GM23338 (cell line): Measurements from ENCODE around the gene AGPAT3. TPM values are rescaled to one million over a fixed set of nuclear protein-coding genes. Genes with fewer than 3 reads are reported as not detected.
"Not testable (repeated sequence)": the region's sequence is repeated elsewhere in the genome, so short reads cannot be mapped to it uniquely, and the experiment has no call there.

Experiments used
- ATAC-seq: fragments of 200-7000 bp; cut with Tn5 transposase; 3 replicates; pipeline ENCODE4 v1.9.1; 2020
- DNase-seq: peaks from one replicate; pipeline ENCODE4 v3.0.0-alpha.2; 2015; ENCODE audit warnings: low spot score
- H2AFZ ChIP-seq: fragments of 200-600 bp; sonication (generic); 2 replicates; pipeline ENCODE4 v1.8.0; 2016; ENCODE audit warnings: antibody characterized with exemption, mild to moderate bottlenecking, moderate library complexity
- H3F3A ChIP-seq: fragments of 200-600 bp; sonication (generic); replicated peaks from 2 replicates; pipeline ENCODE4 v1.8.0; 2017; ENCODE audit warnings: antibody characterized with exemption, mixed run types, low read depth
- H3K27ac ChIP-seq: fragments of 200-600 bp; sonication (generic); 2 replicates; pipeline ENCODE4 v1.6.1; 2016; ENCODE audit warnings: low read depth
- H3K27me3 ChIP-seq: fragments of 200-600 bp; sonication (generic); 2 replicates; pipeline ENCODE4 v1.8.0; 2016; ENCODE audit warnings: mild to moderate bottlenecking, mixed run types, moderate library complexity; ENCODE audit not compliant: insufficient read depth
- H3K36me3 ChIP-seq: fragments of 200-600 bp; sonication (generic); 2 replicates; pipeline ENCODE4 v1.8.0; 2016; ENCODE audit warnings: mild to moderate bottlenecking; ENCODE audit not compliant: insufficient read depth
- H3K4me1 ChIP-seq: fragments of 200-600 bp; sonication (generic); 2 replicates; pipeline ENCODE4 v1.8.0; 2016; ENCODE audit warnings: mild to moderate bottlenecking, moderate library complexity; ENCODE audit not compliant: insufficient read depth
- H3K4me2 ChIP-seq: fragments of 200-600 bp; sonication (generic); 2 replicates; pipeline ENCODE4 v1.7.1; 2017; ENCODE audit warnings: mixed run types
- H3K4me3 ChIP-seq: fragments of 200-600 bp; sonication (generic); 2 replicates; pipeline ENCODE4 v1.6.1; 2016; ENCODE audit warnings: mixed run types
- H3K79me2 ChIP-seq: fragments of 200-600 bp; sonication (generic); replicated peaks from 2 replicates; pipeline ENCODE4 v1.8.0; 2017; ENCODE audit warnings: mild to moderate bottlenecking; ENCODE audit not compliant: insufficient read depth
- H3K9me2 ChIP-seq: fragments of 200-600 bp; sonication (generic); 2 replicates; pipeline ENCODE4 v1.8.0; 2017; ENCODE audit not compliant: insufficient read depth
- H4K20me1 ChIP-seq: fragments of 200-600 bp; sonication (generic); replicated peaks from 2 replicates; pipeline ENCODE4 v1.8.0; 2017; ENCODE audit warnings: mild to moderate bottlenecking; ENCODE audit not compliant: insufficient read depth
- H3K27ac Mint-ChIP-seq: 2 replicates; pipeline ENCODE4 v1.8.0; 2020; ENCODE audit warnings: inconsistent platforms, mild to moderate bottlenecking, moderate library complexity, mixed read lengths
- H3K27me3 Mint-ChIP-seq: 3 replicates; pipeline ENCODE4 v1.8.0; 2022; ENCODE audit warnings: low read depth, mild to moderate bottlenecking, moderate library complexity, mixed read lengths, inconsistent platforms; ENCODE audit not compliant: insufficient read depth, poor library complexity
- H3K36me3 Mint-ChIP-seq: 3 replicates; pipeline ENCODE4 v1.8.0; 2021; ENCODE audit warnings: low read depth, mild to moderate bottlenecking, inconsistent platforms, moderate library complexity, mixed read lengths
- H3K4me1 Mint-ChIP-seq: 3 replicates; pipeline ENCODE4 v1.8.0; 2020; ENCODE audit warnings: mild to moderate bottlenecking, inconsistent platforms, mixed read lengths
- H3K4me3 Mint-ChIP-seq: 3 replicates; pipeline ENCODE4 v1.8.0; 2021; ENCODE audit warnings: moderate library complexity, mild to moderate bottlenecking, inconsistent platforms, mixed read lengths
- H3K9me3 Mint-ChIP-seq: 3 replicates; pipeline ENCODE4 v1.8.0; 2020; ENCODE audit warnings: moderate library complexity, mild to moderate bottlenecking, inconsistent platforms, mixed read lengths
- CTCF ChIP-seq, 2 experiments: fragments of 200-600 bp in 1 of 2; sonication (generic) in 1 of 2; conservative IDR thresholded peaks; 2 replicates each; pipeline versions ENCODE4 v1.5.1 to v1.6.1; 2016 to 2017; ENCODE audit warnings: antibody characterized with exemption in 2 of 2, low read depth in 2 of 2, mild to moderate bottlenecking in 2 of 2, moderate library complexity in 1 of 2
- ETS1 ChIP-seq: IDR thresholded peaks from 2 replicates; pipeline ENCODE4 v1.6.1; 2016; ENCODE audit warnings: antibody characterized with exemption
- EZH2 ChIP-seq: fragments of 200-600 bp; sonication (generic); IDR thresholded peaks from one replicate; pipeline ENCODE4 v1.8.0; 2017; ENCODE audit warnings: antibody characterized with exemption, mild to moderate bottlenecking, low read depth; ENCODE audit not compliant: unreplicated experiment
- EZH2phosphoT487 ChIP-seq: fragments of 200-600 bp; sonication (generic); IDR thresholded peaks from one replicate; pipeline ENCODE4 v1.8.1; 2018; ENCODE audit warnings: antibody characterized with exemption; ENCODE audit not compliant: unreplicated experiment
- JUNB ChIP-seq: IDR thresholded peaks from one replicate; pipeline ENCODE4 v1.6.1; 2016; ENCODE audit warnings: antibody characterized with exemption; ENCODE audit not compliant: unreplicated experiment
- STAT1 ChIP-seq: IDR thresholded peaks from one replicate; pipeline ENCODE4 v1.6.1; 2016; ENCODE audit warnings: antibody characterized with exemption; ENCODE audit not compliant: unreplicated experiment
- ZNF114 ChIP-seq: fragments of 250-450 bp; sonication (Bioruptor Pico); IDR thresholded peaks from 2 replicates; pipeline ENCODE4 v1.5.0; 2020; ENCODE audit warnings: mild to moderate bottlenecking, moderate library complexity
- ZNF331 ChIP-seq: fragments of 250-450 bp; sonication (Bioruptor Pico); IDR thresholded peaks from 2 replicates; pipeline ENCODE4 v1.5.0; 2020; ENCODE audit warnings: low read depth, mild to moderate bottlenecking, moderate library complexity
- ZNF462 ChIP-seq: fragments of 250-450 bp; sonication (Bioruptor Pico); IDR thresholded peaks from 2 replicates; pipeline ENCODE4 v1.5.0; 2020; ENCODE audit warnings: mild to moderate bottlenecking, moderate library complexity
- polyA plus RNA-seq: library from polyadenylated mRNA; unstranded; fragments of >200 nt; fragmentation: Nextera tagmentation; extraction: Ambion mirVana; gene quantifications from 2 replicates; pipeline ENCODE4 v1.2.1, GENCODE V29; 2016
- total RNA-seq: library from RNA; depleted of rRNA; stranded (reverse); fragments of >200 nt; shearing (Covaris generic); gene quantifications from 2 replicates; pipeline ENCODE4 v1.2.3, GENCODE V29; 2014

The AGPAT3 gene
- total and polyA plus RNA-seq, 2 experiments from 2014 or later = 2.1 to 6.1 TPM

- Mint-ChIP-seq H3K36me3 (peaks cover 19% of the 10 kb centered on the region), H3K9me3 (peaks cover 26% of the 10 kb centered on the region), H3K27me3 (peaks cover 17% of the 10 kb centered on the region)
- H3K4me3 ChIP-seq, H3K79me2 ChIP-seq, H3K27me3 ChIP-seq, H3K27ac ChIP-seq, H3K4me1 ChIP-seq, H3K4me2 ChIP-seq, H3F3A ChIP-seq, H4K20me1 ChIP-seq, H3K36me3 ChIP-seq, H3K4me1 Mint-ChIP-seq, H3K4me3 Mint-ChIP-seq, H3K9me2 ChIP-seq, H3K27ac Mint-ChIP-seq, ATAC-seq, DNase-seq, H2AFZ ChIP-seq: not testable (repeated sequence)
Observed at GRCh38 chr21:43822741-43823140, 42.3 kb upstream of the AGPAT3 start.

- H3K9me2 ChIP-seq = no peaks in the 10 kb centered on the region
- Mint-ChIP-seq H3K4me1 (peaks cover 6% of the 10 kb centered on the region; the same call in 2 of the 3 replicates), H3K4me3 (no peak overlapping the region), H3K9me3 (peaks cover 17% of the 10 kb centered on the region; the same call in 2 of the 3 replicates), H3K27ac (no peak overlapping the region), H3K27me3 (peaks cover 8% of the 10 kb centered on the region), H3K36me3 (peaks cover 13% of the 10 kb centered on the region; the same call in 2 of the 3 replicates)
- no peaks in the 10 kb centered on the region for H3F3A ChIP-seq
- no peak overlapping the region for H2AFZ ChIP-seq
- no peak overlapping the region for H3K4me3 ChIP-seq
- H3K4me1 ChIP-seq = 0 out of 2 replicates have a peak, but pooled peaks cover 5% of the 10 kb centered on the region
- no peaks in the 10 kb centered on the region for H3K27me3 ChIP-seq
- DNase-seq (no peak), ATAC-seq (no peak)
- H3K4me2 ChIP-seq = no peak overlapping the region
- H3K27ac ChIP-seq = no peak overlapping the region
- H4K20me1 ChIP-seq = no peaks in the 10 kb centered on the region
- TF ChIP-seq CTCF (conservative IDR thresholded peaks at IDR 0.05; ENCODE audit: low read depth in 2 of 2) = no peak
- no peak for TF ChIP-seq EZH2phosphoT487
- no peak for TF ChIP-seq ZNF331
- TF ChIP-seq ZNF462 (CRISPR knock-in tag) = no peak
- TF ChIP-seq ZNF114 (CRISPR knock-in tag) = no peak
- TF ChIP-seq JUNB = no peak
- TF ChIP-seq EZH2 = no peak
- TF ChIP-seq STAT1 = no peak
- TF ChIP-seq ETS1 = no peak
- H3K36me3 ChIP-seq = no peaks in the 10 kb centered on the region
- H3K79me2 ChIP-seq = no peaks in the 10 kb centered on the region
Observed at GRCh38 chr21:43824333-43825241, 40.4 kb upstream of the AGPAT3 start.
